GM23338 (cell line): Measurements from ENCODE around the gene ZP2.

Experiments used
- CREB1 ChIP-seq: fragments of 250-450 bp; sonication (Bioruptor Pico); IDR thresholded peaks from 2 replicates; pipeline ENCODE4 v1.5.0; 2020; ENCODE audit warnings: low read depth, mild to moderate bottlenecking, moderate library complexity
- CTCF ChIP-seq, 2 experiments: fragments of 200-600 bp in 1 of 2; sonication (generic) in 1 of 2; conservative IDR thresholded peaks; 2 replicates each; pipeline versions ENCODE4 v1.5.1 to v1.6.1; 2016 to 2017; ENCODE audit warnings: antibody characterized with exemption in 2 of 2, low read depth in 2 of 2, mild to moderate bottlenecking in 2 of 2, moderate library complexity in 1 of 2
- EZH2 ChIP-seq: fragments of 200-600 bp; sonication (generic); IDR thresholded peaks from one replicate; pipeline ENCODE4 v1.8.0; 2017; ENCODE audit warnings: antibody characterized with exemption, mild to moderate bottlenecking, low read depth; ENCODE audit not compliant: unreplicated experiment
- EZH2phosphoT487 ChIP-seq: fragments of 200-600 bp; sonication (generic); IDR thresholded peaks from one replicate; pipeline ENCODE4 v1.8.1; 2018; ENCODE audit warnings: antibody characterized with exemption; ENCODE audit not compliant: unreplicated experiment
- JUNB ChIP-seq: IDR thresholded peaks from one replicate; pipeline ENCODE4 v1.6.1; 2016; ENCODE audit warnings: antibody characterized with exemption; ENCODE audit not compliant: unreplicated experiment
- POLR2AphosphoS5 ChIP-seq: IDR thresholded peaks from 2 replicates; pipeline ENCODE4 v1.6.1; 2016; ENCODE audit warnings: antibody characterized with exemption, low read depth
- REST ChIP-seq: IDR thresholded peaks from one replicate; pipeline ENCODE4 v1.6.1; 2018; ENCODE audit warnings: antibody characterized with exemption; ENCODE audit not compliant: unreplicated experiment
- STAT1 ChIP-seq: IDR thresholded peaks from one replicate; pipeline ENCODE4 v1.6.1; 2016; ENCODE audit warnings: antibody characterized with exemption; ENCODE audit not compliant: unreplicated experiment
- ZNF462 ChIP-seq: fragments of 250-450 bp; sonication (Bioruptor Pico); IDR thresholded peaks from 2 replicates; pipeline ENCODE4 v1.5.0; 2020; ENCODE audit warnings: mild to moderate bottlenecking, moderate library complexity

- TF ChIP-seq EZH2, result no peak
- no peak for TF ChIP-seq CTCF (conservative IDR thresholded peaks at IDR 0.05; ENCODE audit: low read depth in 2 of 2)
- no peak for TF ChIP-seq POLR2AphosphoS5
- TF ChIP-seq JUNB, result no peak
- TF ChIP-seq EZH2phosphoT487, result no peak
- no peak for TF ChIP-seq ZNF462
- no peak for TF ChIP-seq REST
- no peak for TF ChIP-seq CREB1 (CRISPR knock-in tag)
- TF ChIP-seq STAT1, result no peak
Measured at GRCh38 chr16:21242756-21243155, 31.4 kb upstream of the ZP2 start.
